NB4 (cell line): Measurements from ENCODE around the gene OR13J1.

ENCODE experiments used
- POLR2A ChIP-seq: IDR thresholded peaks from 2 replicates; pipeline ENCODE4 v1.6.1; 2011; ENCODE audit warnings: mild to moderate bottlenecking; ENCODE audit not compliant: insufficient read length; ENCODE audit errors: extremely low read depth
- TF ChIP-seq, protein P1 (sequence below): IDR thresholded peaks from one replicate; pipeline ENCODE4 v1.5.1; 2012; ENCODE audit warnings: low read depth, low read length
- TF ChIP-seq, protein P2 (sequence below): IDR thresholded peaks from 2 replicates; pipeline ENCODE4 v1.6.1; 2011; ENCODE audit warnings: low read depth, low read length

DNA sequence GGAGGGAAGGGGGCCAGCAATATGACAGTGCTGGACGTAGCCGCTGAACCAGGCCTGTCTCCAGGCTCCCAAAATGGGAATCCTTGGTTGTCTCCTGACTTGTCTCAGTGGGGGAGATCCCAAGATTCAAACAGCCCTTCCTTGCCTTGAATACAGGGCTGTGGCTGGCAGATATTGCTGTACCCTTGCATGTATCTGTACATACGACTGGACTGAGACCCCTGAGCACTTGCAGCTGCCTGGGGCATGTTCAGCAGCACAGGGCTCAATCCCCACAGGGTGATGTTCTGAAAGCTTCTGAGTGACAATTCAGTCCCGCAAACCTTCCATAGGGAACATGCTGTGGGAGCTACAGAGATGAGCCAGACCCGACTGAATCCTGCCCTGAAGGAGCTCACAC is 13.3 kb downstream of the OR13J1 start:
- no peak for TF ChIP-seq POLR2A
- TF ChIP-seq, protein P1, sequence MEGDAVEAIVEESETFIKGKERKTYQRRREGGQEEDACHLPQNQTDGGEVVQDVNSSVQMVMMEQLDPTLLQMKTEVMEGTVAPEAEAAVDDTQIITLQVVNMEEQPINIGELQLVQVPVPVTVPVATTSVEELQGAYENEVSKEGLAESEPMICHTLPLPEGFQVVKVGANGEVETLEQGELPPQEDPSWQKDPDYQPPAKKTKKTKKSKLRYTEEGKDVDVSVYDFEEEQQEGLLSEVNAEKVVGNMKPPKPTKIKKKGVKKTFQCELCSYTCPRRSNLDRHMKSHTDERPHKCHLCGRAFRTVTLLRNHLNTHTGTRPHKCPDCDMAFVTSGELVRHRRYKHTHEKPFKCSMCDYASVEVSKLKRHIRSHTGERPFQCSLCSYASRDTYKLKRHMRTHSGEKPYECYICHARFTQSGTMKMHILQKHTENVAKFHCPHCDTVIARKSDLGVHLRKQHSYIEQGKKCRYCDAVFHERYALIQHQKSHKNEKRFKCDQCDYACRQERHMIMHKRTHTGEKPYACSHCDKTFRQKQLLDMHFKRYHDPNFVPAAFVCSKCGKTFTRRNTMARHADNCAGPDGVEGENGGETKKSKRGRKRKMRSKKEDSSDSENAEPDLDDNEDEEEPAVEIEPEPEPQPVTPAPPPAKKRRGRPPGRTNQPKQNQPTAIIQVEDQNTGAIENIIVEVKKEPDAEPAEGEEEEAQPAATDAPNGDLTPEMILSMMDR, result no peak
- TF ChIP-seq, protein P2, sequence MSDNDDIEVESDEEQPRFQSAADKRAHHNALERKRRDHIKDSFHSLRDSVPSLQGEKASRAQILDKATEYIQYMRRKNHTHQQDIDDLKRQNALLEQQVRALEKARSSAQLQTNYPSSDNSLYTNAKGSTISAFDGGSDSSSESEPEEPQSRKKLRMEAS, result no peak
